IPS-20b (cell line): ENCODE data around the gene KRTCAP2.
"Not testable (repeated sequence)": the region's sequence is repeated elsewhere in the genome, so short reads cannot be mapped to it uniquely, and the experiment has no call there.

ENCODE experiments used
- H3K27ac ChIP-seq: one replicate; pipeline ENCODE4 v1.5.1; 2013; ENCODE audit warnings: low read length
- H3K27me3 ChIP-seq: 2 replicates; pipeline ENCODE4 v1.6.1; 2013; ENCODE audit warnings: mild to moderate bottlenecking, low read length, inconsistent platforms; ENCODE audit not compliant: insufficient read depth
- H3K36me3 ChIP-seq: 2 replicates; pipeline ENCODE4 v1.6.1; 2013; ENCODE audit warnings: low read depth, mild to moderate bottlenecking, inconsistent platforms, low read length, moderate library complexity; ENCODE audit not compliant: insufficient read depth
- H3K4me1 ChIP-seq: 2 replicates; pipeline ENCODE4 v1.6.1; 2013; ENCODE audit warnings: mild to moderate bottlenecking, control low read depth, inconsistent platforms, low read length, moderate library complexity; ENCODE audit not compliant: insufficient read depth
- H3K4me3 ChIP-seq: 2 replicates; pipeline ENCODE4 v1.5.1; 2013; ENCODE audit warnings: mild to moderate bottlenecking, low read length, inconsistent platforms
- H3K9ac ChIP-seq: 2 replicates; pipeline ENCODE4 v1.6.1; 2013; ENCODE audit warnings: low read depth, mild to moderate bottlenecking, inconsistent platforms, low read length, moderate library complexity
- H3K9me3 ChIP-seq: 2 replicates; pipeline ENCODE4 v1.6.1; 2013; ENCODE audit warnings: mild to moderate bottlenecking, low read depth, low read length, inconsistent platforms; ENCODE audit not compliant: insufficient read depth

KRTCAP2 gene

DNA sequence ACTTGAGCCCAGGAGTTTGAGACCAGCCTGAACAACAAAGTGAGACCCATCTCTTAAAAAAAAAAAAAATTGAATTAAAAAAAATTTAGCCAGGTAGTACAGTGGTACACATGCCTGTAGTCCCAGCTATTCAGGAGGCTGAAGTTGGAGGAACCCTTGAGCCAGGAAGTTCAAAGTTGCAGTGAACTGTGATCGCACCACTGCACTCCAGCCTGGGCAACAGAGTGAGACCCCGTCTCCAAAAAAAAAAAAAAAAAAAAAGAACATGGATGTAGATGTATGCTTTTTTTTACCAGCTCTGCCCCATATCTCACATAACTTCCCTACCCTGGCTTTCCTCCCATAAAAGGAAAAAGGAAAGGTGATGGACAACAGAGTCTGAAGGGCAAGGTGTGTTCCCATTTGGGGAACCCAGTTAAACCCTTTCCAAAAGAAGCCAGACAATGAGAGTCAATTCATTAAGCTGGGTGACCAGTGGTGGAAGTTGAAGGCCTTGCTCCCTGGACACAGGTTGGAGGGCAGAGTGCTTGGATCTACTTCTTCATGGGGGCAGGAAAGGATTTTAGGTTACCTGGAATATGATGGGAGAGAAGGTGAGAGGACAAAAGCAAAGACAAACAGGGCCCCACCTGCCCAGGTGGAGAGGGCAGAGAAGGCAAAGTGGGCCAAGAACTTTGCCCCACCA, 2.9 kb downstream of the KRTCAP2 start:
- H3K9me3 ChIP-seq = no peaks in the 10 kb centered on the region
- H3K36me3 ChIP-seq = peaks cover 15% of the 10 kb centered on the region
- no peak overlapping the region for H3K27ac ChIP-seq

DNA sequence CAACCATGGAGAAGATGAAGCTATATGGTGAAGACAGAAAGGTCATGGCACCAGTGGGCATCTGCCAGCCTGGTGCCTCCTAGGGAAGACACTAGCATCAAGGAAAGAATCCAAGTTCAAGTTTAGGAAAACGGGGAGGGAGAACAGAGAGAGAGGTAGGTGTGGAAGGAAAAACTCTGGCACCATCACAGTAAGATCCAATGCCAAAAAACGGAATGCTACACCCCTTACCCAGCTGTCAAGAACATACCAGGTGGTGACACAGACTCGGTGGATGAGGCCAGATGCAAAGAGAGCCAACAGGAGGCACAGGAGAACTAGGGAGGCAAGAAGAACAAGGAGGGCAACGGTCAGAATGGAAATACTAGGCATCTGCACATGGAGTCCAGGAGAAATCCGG, 3.6 kb downstream of the KRTCAP2 start:
- no peak overlapping the region for H3K9ac ChIP-seq
- peaks cover 11% of the 10 kb centered on the region; the same call in 1 of the 2 replicates for H3K4me1 ChIP-seq
- no peaks in the 10 kb centered on the region for H3K9me3 ChIP-seq
- H3K36me3 ChIP-seq = peaks cover 15% of the 10 kb centered on the region
- no peaks in the 10 kb centered on the region for H3K27me3 ChIP-seq
- no peak overlapping the region for H3K4me3 ChIP-seq
- no peak overlapping the region for H3K27ac ChIP-seq

More for the DNA sequence above, 2.9 kb downstream of the KRTCAP2 start:
- Histone ChIP-seq H3K27me3 (no peaks in the 10 kb centered on the region), H3K9ac (no peak overlapping the region), H3K4me3 (no peak overlapping the region), H3K4me1 (peaks cover 12% of the 10 kb centered on the region; the same call in 1 of the 2 replicates)

DNA sequence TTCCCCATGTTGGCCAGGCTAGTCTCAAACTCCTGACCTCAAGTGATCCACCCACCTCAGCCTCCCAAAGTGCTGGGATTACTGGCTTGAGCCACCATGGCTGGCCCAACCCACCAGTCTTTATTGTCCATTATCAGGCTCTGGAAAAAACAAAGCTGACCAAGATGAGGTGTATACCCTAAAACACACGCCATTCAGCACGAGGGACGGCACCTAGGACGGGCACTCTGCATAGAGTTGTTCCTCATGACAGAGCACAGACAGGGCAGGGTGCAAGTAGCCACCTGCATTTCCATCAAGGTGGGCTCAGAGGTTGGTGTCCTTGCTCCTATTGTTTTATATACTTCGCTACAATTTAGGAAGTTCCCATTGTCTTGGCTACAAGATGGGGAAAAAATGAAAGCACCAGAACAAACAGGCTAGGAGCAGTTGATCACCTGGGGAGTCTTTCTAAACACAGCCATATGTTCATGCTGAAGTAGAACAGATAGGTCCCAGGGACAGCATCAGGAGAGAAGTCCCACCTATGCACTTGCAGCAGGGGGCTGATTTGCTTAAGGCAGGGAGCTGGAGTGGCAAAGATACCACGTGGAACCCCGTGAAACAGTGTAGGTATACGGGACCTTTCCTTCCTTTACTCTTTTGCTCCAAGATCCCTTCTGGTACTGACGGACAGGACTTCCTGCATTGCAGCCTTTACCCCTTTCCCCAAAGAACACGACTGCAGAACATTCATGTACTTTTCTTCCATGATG, 4.5 kb downstream of the KRTCAP2 start:
- peaks cover 15% of the 10 kb centered on the region for H3K36me3 ChIP-seq
- no peak overlapping the region for H3K9ac ChIP-seq
- no peaks in the 10 kb centered on the region for H3K9me3 ChIP-seq
- H3K4me3 ChIP-seq = no peak overlapping the region
- no peak overlapping the region for H3K27ac ChIP-seq
- peaks cover 11% of the 10 kb centered on the region; the same call in 1 of the 2 replicates for H3K4me1 ChIP-seq
- no peaks in the 10 kb centered on the region for H3K27me3 ChIP-seq

DNA sequence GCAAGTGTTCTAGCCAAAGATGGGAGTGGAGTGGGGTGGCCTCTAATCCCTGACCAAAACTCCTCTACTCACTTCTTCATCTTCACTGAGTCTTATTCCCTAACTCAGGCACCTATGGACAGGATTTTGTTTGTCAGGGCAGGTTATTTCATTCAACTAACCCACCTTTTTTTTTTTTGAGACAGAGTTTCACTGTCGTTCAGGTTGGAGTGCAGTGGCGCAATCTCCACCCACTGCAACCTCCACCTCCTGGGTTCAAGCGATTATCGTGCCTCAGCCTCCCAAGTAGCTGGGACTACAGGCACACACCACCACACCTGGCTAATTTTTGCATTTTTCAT, 5.0 kb downstream of the KRTCAP2 start:
- peaks cover 15% of the 10 kb centered on the region for H3K36me3 ChIP-seq
- not testable (repeated sequence) for H3K9me3 ChIP-seq, H3K9ac ChIP-seq, H3K4me3 ChIP-seq, H3K27me3 ChIP-seq, H3K27ac ChIP-seq
- H3K4me1 ChIP-seq = peaks cover 11% of the 10 kb centered on the region; the same call in 1 of the 2 replicates

DNA sequence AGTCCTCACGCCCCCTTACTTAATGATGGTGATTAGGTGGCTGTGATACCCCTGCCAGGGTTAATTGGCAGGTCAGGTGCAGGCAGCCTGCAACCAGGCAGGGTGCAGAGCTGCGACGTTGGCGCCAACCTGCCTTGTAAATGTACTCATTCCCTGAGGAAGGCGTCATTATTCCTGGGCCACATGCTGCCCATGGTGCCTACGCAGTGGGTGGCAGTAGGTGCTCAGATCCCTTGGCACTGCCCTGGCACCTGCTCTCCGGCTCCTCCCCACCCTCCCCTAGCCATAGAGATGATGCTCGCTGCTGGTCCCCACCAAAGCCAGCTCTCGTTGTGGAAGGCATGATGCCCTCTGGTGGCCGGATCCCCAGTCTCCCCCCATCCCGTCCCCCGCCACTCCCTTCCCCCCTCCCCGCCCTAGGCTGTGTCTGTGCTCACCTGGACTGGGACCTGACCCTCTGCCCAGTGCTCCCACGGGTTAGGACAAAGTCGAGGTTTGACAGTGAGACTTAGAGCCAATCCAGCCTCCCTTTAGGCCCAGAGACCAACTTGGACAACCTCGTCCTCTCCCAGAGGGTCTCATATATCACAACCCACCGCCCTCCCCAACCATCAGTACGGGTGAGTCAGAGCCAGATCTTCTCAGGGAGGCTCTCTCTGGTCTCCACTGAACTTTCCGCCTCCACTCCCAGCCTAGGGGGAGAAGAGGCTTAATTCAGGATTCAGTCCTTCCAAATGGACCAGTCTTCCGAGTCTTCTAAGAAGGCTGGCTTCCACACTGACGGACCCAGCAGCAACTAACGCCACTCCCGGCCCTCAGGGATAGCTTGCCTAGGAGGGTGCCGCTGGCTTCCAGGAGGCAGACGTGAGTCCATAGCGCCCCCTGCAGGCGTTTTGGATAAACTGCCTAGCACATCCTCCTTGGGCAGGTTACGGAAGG, 5.7 kb downstream of the KRTCAP2 start:
- H3K9me3 ChIP-seq = no peaks in the 10 kb centered on the region
- no peak overlapping the region for H3K27ac ChIP-seq
- no peaks in the 10 kb centered on the region for H3K27me3 ChIP-seq
- peaks cover 15% of the 10 kb centered on the region for H3K36me3 ChIP-seq
- H3K4me3 ChIP-seq = peak overlapping the region; percentile 76
- H3K9ac ChIP-seq = peak overlapping the region; percentile 66; the same call in 1 of the 2 replicates
- H3K4me1 ChIP-seq = peaks cover 11% of the 10 kb centered on the region; the same call in 1 of the 2 replicates

DNA sequence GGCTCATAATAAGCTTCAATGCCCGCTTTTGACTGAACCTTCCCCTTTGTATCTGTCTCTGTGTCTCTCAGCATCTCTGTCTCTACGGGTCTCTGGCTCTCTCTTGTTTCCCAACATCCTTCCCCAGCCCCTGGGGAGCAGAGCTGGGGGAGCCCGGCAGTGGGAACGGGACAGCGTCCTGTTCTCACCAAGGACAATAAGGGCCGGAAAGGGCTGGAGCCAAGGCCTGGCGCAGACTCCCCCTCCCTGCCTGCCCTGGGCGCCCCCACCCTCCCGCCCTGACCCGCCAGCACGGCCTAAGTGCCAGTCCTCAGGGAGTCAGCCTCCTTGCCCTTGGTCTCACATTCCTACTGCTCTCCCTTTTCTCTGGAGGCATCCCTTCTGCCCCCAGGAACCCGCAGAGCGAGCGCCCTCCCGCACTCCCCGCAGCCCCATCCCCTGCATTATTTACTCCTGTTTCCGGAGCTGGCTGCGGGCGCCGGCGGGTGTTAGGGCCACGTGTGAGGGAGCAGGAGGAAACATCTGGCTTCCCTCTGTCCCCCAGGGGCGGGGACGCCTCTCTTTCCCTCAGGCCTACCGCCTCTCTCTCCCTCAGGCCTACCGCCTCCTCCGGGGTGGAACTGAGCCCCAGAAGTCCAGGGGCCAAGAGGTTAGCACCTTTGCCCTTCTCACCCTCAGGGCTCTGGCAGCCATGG, 6.5 kb downstream of the KRTCAP2 start:
- Histone ChIP-seq H3K9ac (peak overlapping the region; percentile 66; the same call in 1 of the 2 replicates), H3K9me3 (no peaks in the 10 kb centered on the region), H3K27me3 (no peaks in the 10 kb centered on the region), H3K4me1 (peaks cover 11% of the 10 kb centered on the region; the same call in 1 of the 2 replicates), H3K27ac (no peak overlapping the region), H3K36me3 (peaks cover 15% of the 10 kb centered on the region), H3K4me3 (peak overlapping the region; percentile 59; the same call in 1 of the 2 replicates)

DNA sequence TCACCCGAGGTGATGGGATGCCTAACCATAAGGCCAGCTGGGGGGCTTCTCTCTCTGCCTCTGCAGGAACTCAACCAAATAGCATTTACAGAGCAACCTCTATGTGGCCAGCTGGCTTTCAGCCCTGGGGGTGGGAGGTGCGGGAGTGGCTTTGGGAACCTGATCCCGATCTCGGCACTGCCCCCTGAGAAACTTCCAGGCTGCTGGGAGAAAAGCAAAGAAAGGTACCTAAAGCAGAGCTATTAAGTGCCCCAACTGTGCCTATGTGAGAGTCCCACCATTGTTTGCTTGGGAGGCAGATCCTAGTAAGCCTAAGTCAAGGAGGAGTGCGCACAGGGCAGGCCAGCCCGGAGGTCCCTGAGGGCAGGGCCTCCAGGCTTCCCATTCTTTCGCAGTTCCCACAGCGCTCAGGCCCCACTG, 7.0 kb downstream of the KRTCAP2 start:
- Histone ChIP-seq H3K27ac (no peak overlapping the region), H3K9ac (peak overlapping the region; percentile 55; the same call in 1 of the 2 replicates)

DNA sequence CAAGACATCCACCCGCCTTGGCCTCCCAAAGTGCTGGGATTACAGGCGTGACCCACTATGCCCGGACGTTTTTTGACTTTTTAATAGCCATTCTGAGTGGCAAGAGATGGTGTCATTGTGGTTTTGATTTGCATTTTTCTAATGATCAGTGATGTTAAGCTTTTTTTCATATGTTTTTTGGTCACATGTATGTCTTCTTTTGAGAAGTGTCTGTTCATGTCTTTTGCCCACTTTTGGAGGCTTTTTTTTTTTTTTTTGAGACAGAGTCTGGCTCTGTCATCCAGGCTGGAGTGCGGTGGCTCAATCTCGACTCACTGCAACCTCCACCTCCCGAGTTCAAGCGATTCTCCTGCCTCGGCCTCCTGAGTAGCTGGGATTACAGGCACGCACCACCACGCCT, 8.5 kb downstream of the KRTCAP2 start:
- H3K9ac ChIP-seq, H3K9me3 ChIP-seq, H3K27ac ChIP-seq, H3K36me3 ChIP-seq, H3K4me3 ChIP-seq, H3K27me3 ChIP-seq: not testable (repeated sequence)
- peaks cover 11% of the 10 kb centered on the region; the same call in 1 of the 2 replicates for H3K4me1 ChIP-seq

More for the DNA sequence above, 7.0 kb downstream of the KRTCAP2 start:
- no peaks in the 10 kb centered on the region for H3K27me3 ChIP-seq
- H3K4me1 ChIP-seq = peaks cover 11% of the 10 kb centered on the region; the same call in 1 of the 2 replicates
- H3K4me3 ChIP-seq = peak overlapping the region; percentile 42; the same call in 1 of the 2 replicates
- H3K36me3 ChIP-seq = peaks cover 15% of the 10 kb centered on the region
- no peaks in the 10 kb centered on the region for H3K9me3 ChIP-seq

DNA sequence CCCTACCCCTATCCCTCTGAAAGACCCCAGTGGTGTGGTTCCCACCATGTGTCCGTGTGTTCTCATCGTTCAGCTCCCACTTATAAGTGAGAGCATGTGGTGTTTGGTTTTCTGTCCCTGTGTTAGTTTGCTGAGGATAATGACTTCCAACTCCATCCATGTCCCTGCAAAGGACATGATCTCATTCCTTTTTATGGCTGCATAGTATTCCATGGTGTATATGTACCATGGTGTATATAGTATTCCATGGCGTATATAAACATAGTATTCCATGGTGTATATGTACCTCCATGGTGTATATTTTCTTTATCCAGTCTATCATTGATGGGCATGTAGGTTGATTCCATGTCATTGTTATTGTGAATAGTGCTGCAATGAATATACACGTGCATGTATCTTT, 9.3 kb downstream of the KRTCAP2 start:
- not testable (repeated sequence) for H3K36me3 ChIP-seq, H3K27ac ChIP-seq, H3K4me3 ChIP-seq, H3K9me3 ChIP-seq, H3K9ac ChIP-seq, H3K27me3 ChIP-seq
- peaks cover 11% of the 10 kb centered on the region; the same call in 1 of the 2 replicates for H3K4me1 ChIP-seq

DNA sequence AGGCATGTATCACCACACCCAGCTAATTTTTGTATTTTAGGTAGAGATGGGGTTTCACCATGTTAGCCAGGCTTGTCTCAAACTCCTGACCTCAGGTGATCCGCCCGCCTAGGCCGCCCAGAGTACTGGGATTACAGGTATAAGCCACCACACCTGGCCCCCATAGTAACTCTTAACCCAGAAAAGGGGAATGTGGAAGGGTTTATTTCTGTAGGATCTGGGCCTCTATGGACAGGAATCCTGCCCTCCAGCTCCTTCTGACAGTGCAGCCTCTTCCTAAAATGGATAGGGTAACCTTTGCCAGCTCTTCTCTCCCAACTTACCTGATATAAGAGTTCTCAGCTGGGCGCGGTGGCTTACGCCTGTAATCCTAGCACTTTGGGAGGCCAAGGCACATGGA, 10.5 kb downstream of the KRTCAP2 start:
- H3K4me1 ChIP-seq = peaks cover 11% of the 10 kb centered on the region; the same call in 1 of the 2 replicates
- H3K36me3 ChIP-seq, H3K27ac ChIP-seq, H3K27me3 ChIP-seq, H3K9ac ChIP-seq, H3K9me3 ChIP-seq, H3K4me3 ChIP-seq: not testable (repeated sequence)

DNA sequence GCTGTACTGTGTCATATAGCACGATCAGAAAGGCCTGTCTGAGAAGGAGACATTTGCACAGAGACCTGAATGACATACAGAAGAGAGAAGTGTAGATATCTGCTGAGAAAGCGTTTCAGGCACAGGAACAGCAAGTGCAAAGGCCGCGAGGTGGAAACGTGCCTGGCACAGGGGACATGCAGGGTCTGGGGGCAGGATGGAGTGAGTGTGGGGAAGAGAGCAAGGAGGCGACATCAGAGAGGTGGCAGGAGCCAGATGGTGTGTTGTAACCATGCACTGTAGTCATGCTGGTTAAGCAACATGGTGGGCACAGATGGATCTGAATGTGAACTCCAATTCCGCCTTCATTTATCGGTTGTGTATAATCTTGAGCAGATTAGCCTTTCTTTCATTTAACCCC, 13.0 kb downstream of the KRTCAP2 start:
- Histone ChIP-seq H3K4me1 (no peaks in the 10 kb centered on the region), H3K9me3 (no peaks in the 10 kb centered on the region), H3K36me3 (no peaks in the 10 kb centered on the region), H3K27ac (no peak overlapping the region), H3K4me3 (no peak overlapping the region), H3K27me3 (no peaks in the 10 kb centered on the region), H3K9ac (no peak overlapping the region)
